MCF 10A (cell line): ENCODE results near the gene TSPAN31. TPM values are rescaled to one million over a fixed set of nuclear protein-coding genes. Genes with fewer than 3 reads are reported as not detected.
A peak's percentile ranks its signal among the peaks of the same experiment; 100 is the strongest.

ENCODE experiments used
- BruUV-seq: library from RNA; stranded (reverse); fragments of 400-500 nt; replicated peaks from 2 replicates; lab custom pipeline; 2021; lab: Mats Ljungman, UMichigan
- CTCF ChIA-PET: fragments of 300-600 bp; sonication (Branson Sonifier 250); formaldehyde crosslinking; extraction: SDS; loops from one replicate; lab custom pipeline; 2021; ENCODE audit warnings: antibody characterized with exemption, inconsistent platforms; lab: Yijun Ruan, JAX
- POLR2A ChIA-PET: fragments of 300-600, 350-650 bp; sonication (Branson Sonifier 250); formaldehyde crosslinking; extraction: SDS; loops from one replicate; lab custom pipeline; 2020; ENCODE audit warnings: antibody characterized with exemption, inconsistent platforms; lab: Yijun Ruan, JAX
- DNase-seq: peaks from one replicate; pipeline ENCODE4 v3.0.0-alpha.2; 2018; ENCODE audit not compliant: unreplicated experiment
- H3K27ac Mint-ChIP-seq: one replicate; pipeline ENCODE4 v1.8.0; 2022; ENCODE audit warnings: mild to moderate bottlenecking, low read depth, mixed read lengths; ENCODE audit not compliant: unreplicated experiment
- H3K27me3 Mint-ChIP-seq: one replicate; pipeline ENCODE4 v1.8.0; 2022; ENCODE audit warnings: mixed read lengths; ENCODE audit not compliant: insufficient read depth, unreplicated experiment
- H3K36me3 Mint-ChIP-seq: one replicate; pipeline ENCODE4 v1.8.0; 2022; ENCODE audit warnings: mild to moderate bottlenecking, moderate library complexity, mixed read lengths; ENCODE audit not compliant: insufficient read depth, unreplicated experiment
- H3K4me1 Mint-ChIP-seq: one replicate; pipeline ENCODE4 v1.8.0; 2022; ENCODE audit warnings: mixed read lengths; ENCODE audit not compliant: insufficient read depth, unreplicated experiment
- H3K4me3 Mint-ChIP-seq: one replicate; pipeline ENCODE4 v1.8.0; 2022; ENCODE audit warnings: mild to moderate bottlenecking, moderate library complexity, mixed read lengths; ENCODE audit not compliant: unreplicated experiment
- H3K9me3 Mint-ChIP-seq: one replicate; pipeline ENCODE4 v1.8.0; 2022; ENCODE audit warnings: mixed read lengths; ENCODE audit not compliant: unreplicated experiment
- intact Hi-C: fragments of 100-400 bp; cut with micrococcal nuclease; formaldehyde crosslinking; loops from 2 replicates; pipeline ENCODE4 v1.14.1; 2022
- total RNA-seq: library from RNA; stranded (reverse); gene quantifications from 2 replicates; pipeline ENCODE4 v1.2.3, GENCODE V29; 2022
- TF ChIP-seq, protein P1 (sequence below): fragments of 200-600 bp; IDR thresholded peaks from one replicate; pipeline ENCODE4 v1.8.0; 2022; ENCODE audit warnings: antibody characterized with exemption, mild to moderate bottlenecking; ENCODE audit not compliant: unreplicated experiment

Gene TSPAN31
- total RNA-seq, 1 experiment from 2014 or later = 24.8 TPM

DNA sequence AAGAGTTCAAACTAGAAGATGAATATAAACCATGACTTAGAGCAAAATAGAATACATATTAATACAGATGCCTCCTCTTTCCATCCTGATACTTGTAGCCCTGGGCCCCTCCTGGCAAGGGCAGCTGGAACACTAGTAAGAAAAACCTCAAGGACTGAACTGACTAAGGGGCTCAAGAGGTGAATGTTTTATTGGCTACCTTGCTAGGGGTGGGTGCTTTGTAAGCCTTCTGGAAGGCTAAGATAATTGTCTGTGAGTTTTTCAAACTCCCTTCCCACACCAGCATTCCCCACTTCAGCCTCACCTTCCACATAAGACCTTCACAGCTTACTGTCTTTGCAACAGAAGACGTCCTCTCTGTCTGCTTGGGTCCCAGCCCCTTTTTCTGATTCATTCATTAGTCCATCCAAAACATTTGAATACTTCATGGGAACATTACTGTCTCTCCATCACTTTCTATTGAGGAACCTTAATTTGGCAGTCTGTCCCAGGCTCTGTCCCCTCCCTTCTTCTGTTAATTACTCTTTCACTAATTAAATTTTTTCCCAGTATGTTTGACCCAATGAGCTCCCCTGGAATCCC, 9.0 kb downstream of the TSPAN31 start:
- TF ChIP-seq, protein P1, sequence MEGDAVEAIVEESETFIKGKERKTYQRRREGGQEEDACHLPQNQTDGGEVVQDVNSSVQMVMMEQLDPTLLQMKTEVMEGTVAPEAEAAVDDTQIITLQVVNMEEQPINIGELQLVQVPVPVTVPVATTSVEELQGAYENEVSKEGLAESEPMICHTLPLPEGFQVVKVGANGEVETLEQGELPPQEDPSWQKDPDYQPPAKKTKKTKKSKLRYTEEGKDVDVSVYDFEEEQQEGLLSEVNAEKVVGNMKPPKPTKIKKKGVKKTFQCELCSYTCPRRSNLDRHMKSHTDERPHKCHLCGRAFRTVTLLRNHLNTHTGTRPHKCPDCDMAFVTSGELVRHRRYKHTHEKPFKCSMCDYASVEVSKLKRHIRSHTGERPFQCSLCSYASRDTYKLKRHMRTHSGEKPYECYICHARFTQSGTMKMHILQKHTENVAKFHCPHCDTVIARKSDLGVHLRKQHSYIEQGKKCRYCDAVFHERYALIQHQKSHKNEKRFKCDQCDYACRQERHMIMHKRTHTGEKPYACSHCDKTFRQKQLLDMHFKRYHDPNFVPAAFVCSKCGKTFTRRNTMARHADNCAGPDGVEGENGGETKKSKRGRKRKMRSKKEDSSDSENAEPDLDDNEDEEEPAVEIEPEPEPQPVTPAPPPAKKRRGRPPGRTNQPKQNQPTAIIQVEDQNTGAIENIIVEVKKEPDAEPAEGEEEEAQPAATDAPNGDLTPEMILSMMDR = no peak
- peaks cover 41% of the 10 kb centered on the region for H3K36me3 Mint-ChIP-seq
- no peak overlapping the region for H3K27ac Mint-ChIP-seq
- no TSS peak for BruUV-seq
- intact Hi-C loops = no loop called here
- no peaks in the 10 kb centered on the region for H3K9me3 Mint-ChIP-seq
- ChIA-PET POLR2A (interaction anchor here (0.9 to 4.1 kb wide), 4 partner anchors 9 to 20 kb away, joined by 3 to 26 read pairs (median 12); partner anchors contain the start of genes CYP27B1, EEF1AKMT3, METTL1 and TSPAN31), CTCF (interaction anchor here (1.2 kb wide), 1 partner anchor 11 kb away, joined by 5 read pairs; no protein-coding TSS in a partner anchor)
- peaks cover 40% of the 10 kb centered on the region for H3K4me1 Mint-ChIP-seq
- peak overlapping the region; percentile 73 for H3K4me3 Mint-ChIP-seq
- no peaks in the 10 kb centered on the region for H3K27me3 Mint-ChIP-seq
- no peak for DNase-seq

DNA sequence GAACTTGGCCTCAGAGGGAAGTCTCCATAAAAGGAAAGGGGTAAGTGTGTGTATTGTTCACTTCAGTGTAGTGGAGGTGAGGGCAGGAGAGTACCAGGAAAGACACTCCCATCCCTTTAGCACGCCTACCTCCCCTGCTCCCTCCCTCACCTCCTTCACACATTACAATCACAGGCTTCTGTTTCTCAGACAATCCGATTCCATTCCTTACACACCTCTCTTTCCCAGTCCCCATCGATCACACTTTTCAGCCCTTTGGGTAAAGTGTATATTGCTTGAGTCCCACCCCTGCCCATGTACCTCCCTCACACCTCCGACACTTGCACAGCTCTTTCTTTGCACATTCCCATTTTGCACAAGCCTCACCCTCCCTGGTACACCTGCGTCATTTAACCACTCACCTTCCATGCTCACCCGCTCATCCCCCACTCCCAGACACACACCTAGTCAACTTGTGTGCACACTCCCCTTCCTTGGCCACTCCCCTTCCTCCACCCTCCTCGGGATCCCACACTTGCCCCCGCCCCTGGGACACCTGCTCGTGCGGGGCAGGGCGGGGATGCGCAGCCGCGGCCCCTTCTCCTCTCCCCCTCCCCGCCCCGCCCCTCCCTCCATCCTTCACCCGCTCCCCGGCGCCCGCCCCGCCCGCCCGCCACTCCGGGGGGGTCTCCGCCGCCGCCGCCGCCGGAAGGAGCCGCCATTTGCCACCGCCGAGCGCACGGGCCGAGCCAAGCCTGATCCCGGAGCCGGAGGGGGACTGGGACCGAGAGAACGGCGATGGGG, 9.8 kb downstream of the TSPAN31 start, which contains the start of gene MARCHF9:
MARCHF9 (plus strand) TSS at position 693 of the 783 bp plus-strand sequence. CDS start 426 bp downstream, outside the sequence.
- intact Hi-C loops = no loop called here
- CTCF ChIA-PET = interaction anchor here (1.2 kb wide), 1 partner anchor 10 kb away, joined by 5 read pairs; no protein-coding TSS in a partner anchor
- peak; percentile 71 for DNase-seq
- POLR2A ChIA-PET = interaction anchor here (0.9 to 4.1 kb wide), 4 partner anchors 9 to 19 kb away, joined by 3 to 26 read pairs (median 12); partner anchors contain the start of genes CYP27B1, EEF1AKMT3, METTL1 and TSPAN31
- Mint-ChIP-seq H3K27me3 (no peaks in the 10 kb centered on the region), H3K9me3 (no peaks in the 10 kb centered on the region), H3K27ac (no peak within 1 kb of the TSS), H3K4me3 (peak within 1 kb of the TSS; percentile 73), H3K4me1 (peaks cover 40% of the 10 kb centered on the region), H3K36me3 (peaks cover 33% of the 10 kb centered on the region)
- TF ChIP-seq, protein P1 = no peak
- BruUV-seq = no TSS peak

DNA sequence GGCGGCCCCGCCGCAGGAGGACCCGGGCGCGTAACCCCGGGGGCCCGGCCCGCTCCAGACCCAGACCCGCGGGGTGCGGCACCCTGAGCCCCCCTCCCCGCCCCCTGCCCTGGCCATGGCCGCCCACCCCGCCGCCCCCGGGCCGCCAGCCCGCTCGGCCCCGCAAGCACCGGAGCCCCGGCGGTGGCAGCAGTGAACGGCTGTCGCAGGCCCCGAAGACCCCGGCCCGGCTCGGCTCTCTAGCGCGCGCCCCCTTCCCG, 10.3 kb downstream of the TSPAN31 start:
- no peak for DNase-seq
- Mint-ChIP-seq H3K4me3 (peak overlapping the region; percentile 73), H3K27ac (no peak overlapping the region), H3K36me3 (peaks cover 28% of the 10 kb centered on the region), H3K9me3 (no peaks in the 10 kb centered on the region), H3K27me3 (no peaks in the 10 kb centered on the region), H3K4me1 (peaks cover 40% of the 10 kb centered on the region)
- TF ChIP-seq, protein P1 = no peak
- ChIA-PET CTCF (no interaction called here), POLR2A (interaction anchor here (0.7 to 4.1 kb wide), 4 partner anchors 10 to 28 kb away, joined by 3 to 26 read pairs (median 12); partner anchors contain the start of genes CYP27B1, EEF1AKMT3, METTL1 and TSPAN31)
- intact Hi-C loops = no loop called here
- BruUV-seq = no TSS peak
